Fibroblast of skin of abdomen (primary cell): ENCODE measurements around the gene POLD2. TPM values are rescaled to one million over a fixed set of nuclear protein-coding genes. Genes with fewer than 3 reads are reported as not detected.
A peak's percentile ranks its signal among the peaks of the same experiment; 100 is the strongest.
"Not testable (repeated sequence)": the region's sequence is repeated elsewhere in the genome, so short reads cannot be mapped to it uniquely, and the experiment has no call there.

Experiments
- DNase-seq: peaks from one replicate; pipeline ENCODE4 v3.0.0-alpha.2; 2013
- polyA plus RNA-seq, 2 experiments: library from polyadenylated mRNA; unstranded; fragments of 120-200 nt; gene quantifications; one replicate each; pipeline ENCODE4 v1.2.1, GENCODE V29; 2013; ENCODE audit not compliant: insufficient read length in 2 of 2

The POLD2 gene
- polyA plus RNA-seq (2013, experiment 1 of 2; ENCODE audit: insufficient read length): 103 TPM
- polyA plus RNA-seq (2013, experiment 2 of 2; ENCODE audit: insufficient read length): 109 TPM

- peak; percentile 96 for DNase-seq
These were observed at the start of gene POLD2 for GRCh38 chr7:44123190-44124003. TSS of gene POLD2 (minus strand) at chr7:44123548. CDS start at chr7:44122053, 1,495 bp downstream.

GRCh38 chr7:44172803-44173424 is 49.6 kb upstream of the POLD2 start:
- DNase-seq: no peak

GRCh38 chr7:44172352-44172751 is 49.0 kb upstream of the POLD2 start:
- DNase-seq: no peak

- not testable (repeated sequence) for DNase-seq
These were observed 48.6 kb upstream of the POLD2 start for GRCh38 chr7:44171901-44172300.

- no peak for DNase-seq
These were observed 44.6 kb upstream of the POLD2 start for GRCh38 chr7:44167920-44168319.

- DNase-seq: peak; percentile 84
These were observed 40.2 kb upstream of the POLD2 start for GRCh38 chr7:44163591-44163990.

- DNase-seq: no peak
These were observed 39.5 kb upstream of the POLD2 start for GRCh38 chr7:44162785-44163395.

- no peak for DNase-seq
These were observed 38.8 kb upstream of the POLD2 start for GRCh38 chr7:44162179-44162578.

GRCh38 chr7:44161371-44161770 is 38.0 kb upstream of the POLD2 start:
- DNase-seq: no peak

GRCh38 chr7:44159824-44160630 is 36.7 kb upstream of the POLD2 start:
- DNase-seq: no peak

GRCh38 chr7:44158873-44159631 is 35.7 kb upstream of the POLD2 start:
- no peak for DNase-seq

- DNase-seq: no peak
These were observed 34.9 kb upstream of the POLD2 start for GRCh38 chr7:44158096-44158872.

- DNase-seq: no peak
These were observed 34.0 kb upstream of the POLD2 start for GRCh38 chr7:44157116-44158080.

GRCh38 chr7:44156453-44157010 is 33.2 kb upstream of the POLD2 start:
- DNase-seq: no peak

GRCh38 chr7:44155191-44156185 is 32.1 kb upstream of the POLD2 start:
- no peak for DNase-seq

GRCh38 chr7:44154703-44155102 is 31.4 kb upstream of the POLD2 start:
- DNase-seq: no peak

GRCh38 chr7:44153948-44154335 is 30.6 kb upstream of the POLD2 start:
- no peak for DNase-seq
